ENCODE measurements around the gene MAST2. TPM values are rescaled to one million over a fixed set of nuclear protein-coding genes. Genes with fewer than 3 reads are reported as not detected.

Gene MAST2
- total RNA-seq, result 33.4 and 38.6 TPM in 2 replicates

GRCh38 chr1:45803299-45803780 lies at the start of gene MAST2:
Gene MAST2 (plus strand): TSS chr1:45803612. CDS start chr1:45803896, 284 bp downstream.
- no peaks in the 10 kb centered on the region for H3K27me3 Mint-ChIP-seq (ENCODE audit: low read depth)
- intact Hi-C loops (cut with micrococcal nuclease), result loop anchor here (2.0 to 10.0 kb wide), 4 partner anchors 53 to 789 kb away; partner anchors contain the start of genes GPBP1L1, HECTD3, IPP and PIK3R3
- peak; percentile 83 for DNase-seq (ENCODE audit: low spot score)
- peak within 1 kb of the TSS; percentile 95 for H3K4me3 Mint-ChIP-seq (ENCODE audit: low read depth)
- peak within 1 kb of the TSS; percentile 95 for H3K27ac Mint-ChIP-seq
- H3K4me1 Mint-ChIP-seq (ENCODE audit: low read depth), result peaks cover 29% of the 10 kb centered on the region
- H3K9me3 Mint-ChIP-seq, result no peaks in the 10 kb centered on the region
- H3K36me3 Mint-ChIP-seq (ENCODE audit: low read depth), result peaks cover 15% of the 10 kb centered on the region

GRCh38 chr1:45755697-45756096 lies 47.7 kb upstream of the MAST2 start:
- DNase-seq (ENCODE audit: low spot score), result no peak
- intact Hi-C loops (cut with micrococcal nuclease), result loop anchor here (10.0 kb wide), 1 partner anchor 171 kb away; the partner anchor contains the start of gene NASP
- H3K27me3 Mint-ChIP-seq (ENCODE audit: low read depth), result peaks cover 19% of the 10 kb centered on the region
- H3K4me3 Mint-ChIP-seq (ENCODE audit: low read depth), result no peak overlapping the region
- peaks cover 18% of the 10 kb centered on the region for H3K9me3 Mint-ChIP-seq
- H3K27ac Mint-ChIP-seq, result no peak overlapping the region
- H3K36me3 Mint-ChIP-seq (ENCODE audit: low read depth), result peaks cover 8% of the 10 kb centered on the region
- peaks cover 2% of the 10 kb centered on the region for H3K4me1 Mint-ChIP-seq (ENCODE audit: low read depth)

GRCh38 chr1:45762291-45762690 lies 41.1 kb upstream of the MAST2 start:
- no peak for DNase-seq (ENCODE audit: low spot score)
- no peaks in the 10 kb centered on the region for H3K9me3 Mint-ChIP-seq
- H3K27ac Mint-ChIP-seq, result no peak overlapping the region
- H3K4me3 Mint-ChIP-seq (ENCODE audit: low read depth), result no peak overlapping the region
- no peaks in the 10 kb centered on the region for H3K4me1 Mint-ChIP-seq (ENCODE audit: low read depth)
- intact Hi-C loops (cut with micrococcal nuclease), result no loop called here
- peaks cover 23% of the 10 kb centered on the region for H3K27me3 Mint-ChIP-seq (ENCODE audit: low read depth)
- H3K36me3 Mint-ChIP-seq (ENCODE audit: low read depth), result no peaks in the 10 kb centered on the region

- Mint-ChIP-seq H3K4me1 (ENCODE audit: low read depth) (no peaks in the 10 kb centered on the region), H3K36me3 (ENCODE audit: low read depth) (no peaks in the 10 kb centered on the region), H3K9me3 (no peaks in the 10 kb centered on the region), H3K27me3 (ENCODE audit: low read depth) (peaks cover 5% of the 10 kb centered on the region), H3K27ac (no peak overlapping the region), H3K4me3 (ENCODE audit: low read depth) (no peak overlapping the region)
- intact Hi-C loops (cut with micrococcal nuclease), result no loop called here
- no peak for DNase-seq (ENCODE audit: low spot score)
Measured at GRCh38 chr1:45765999-45766792, 37.2 kb upstream of the MAST2 start.

- peaks cover 5% of the 10 kb centered on the region for H3K27me3 Mint-ChIP-seq (ENCODE audit: low read depth)
- DNase-seq (ENCODE audit: low spot score), result no peak
- no peak overlapping the region for H3K4me3 Mint-ChIP-seq (ENCODE audit: low read depth)
- H3K9me3 Mint-ChIP-seq, result no peaks in the 10 kb centered on the region
- no peaks in the 10 kb centered on the region for H3K36me3 Mint-ChIP-seq (ENCODE audit: low read depth)
- H3K4me1 Mint-ChIP-seq (ENCODE audit: low read depth), result no peaks in the 10 kb centered on the region
- intact Hi-C loops (cut with micrococcal nuclease), result no loop called here
- no peak overlapping the region for H3K27ac Mint-ChIP-seq
Measured at GRCh38 chr1:45767035-45767434, 36.4 kb upstream of the MAST2 start.

GRCh38 chr1:45769261-45769932 lies 34.0 kb upstream of the MAST2 start:
- H3K36me3 Mint-ChIP-seq (ENCODE audit: low read depth), result no peaks in the 10 kb centered on the region
- H3K27me3 Mint-ChIP-seq (ENCODE audit: low read depth), result no peaks in the 10 kb centered on the region
- no peak for DNase-seq (ENCODE audit: low spot score)
- no peaks in the 10 kb centered on the region for H3K9me3 Mint-ChIP-seq
- H3K4me3 Mint-ChIP-seq (ENCODE audit: low read depth), result no peak overlapping the region
- peaks cover 2% of the 10 kb centered on the region for H3K4me1 Mint-ChIP-seq (ENCODE audit: low read depth)
- H3K27ac Mint-ChIP-seq, result no peak overlapping the region
- intact Hi-C loops (cut with micrococcal nuclease), result no loop called here

- Mint-ChIP-seq H3K9me3 (no peaks in the 10 kb centered on the region), H3K4me1 (ENCODE audit: low read depth) (peaks cover 2% of the 10 kb centered on the region), H3K36me3 (ENCODE audit: low read depth) (no peaks in the 10 kb centered on the region)
Measured at GRCh38 chr1:45772971-45773370, 30.4 kb upstream of the MAST2 start.

GRCh38 chr1:45775794-45776193 lies 27.6 kb upstream of the MAST2 start:
- Mint-ChIP-seq H3K4me1 (ENCODE audit: low read depth) (peaks cover 2% of the 10 kb centered on the region), H3K9me3 (no peaks in the 10 kb centered on the region), H3K27me3 (ENCODE audit: low read depth) (peaks cover 6% of the 10 kb centered on the region), H3K36me3 (ENCODE audit: low read depth) (no peaks in the 10 kb centered on the region), H3K27ac (no peak overlapping the region), H3K4me3 (ENCODE audit: low read depth) (no peak overlapping the region)
- DNase-seq (ENCODE audit: low spot score), result no peak
- intact Hi-C loops (cut with micrococcal nuclease), result no loop called here

More at GRCh38 chr1:45772971-45773370, 30.4 kb upstream of the MAST2 start:
- Mint-ChIP-seq H3K27ac (no peak overlapping the region), H3K27me3 (ENCODE audit: low read depth) (no peaks in the 10 kb centered on the region), H3K4me3 (ENCODE audit: low read depth) (no peak overlapping the region)
- DNase-seq (ENCODE audit: low spot score), result no peak
- intact Hi-C loops (cut with micrococcal nuclease), result no loop called here

- Mint-ChIP-seq H3K27ac (no peak overlapping the region), H3K36me3 (ENCODE audit: low read depth) (no peaks in the 10 kb centered on the region), H3K9me3 (no peaks in the 10 kb centered on the region), H3K27me3 (ENCODE audit: low read depth) (peaks cover 25% of the 10 kb centered on the region), H3K4me3 (ENCODE audit: low read depth) (peak overlapping the region; percentile 41), H3K4me1 (ENCODE audit: low read depth) (peaks cover 11% of the 10 kb centered on the region)
- DNase-seq (ENCODE audit: low spot score), result peak; percentile 37
- intact Hi-C loops (cut with micrococcal nuclease), result no loop called here
Measured at GRCh38 chr1:45785583-45785982, 17.8 kb upstream of the MAST2 start.

GRCh38 chr1:45787905-45788304 lies 15.5 kb upstream of the MAST2 start:
- intact Hi-C loops (cut with micrococcal nuclease), result no loop called here
- Mint-ChIP-seq H3K4me1 (ENCODE audit: low read depth) (peaks cover 11% of the 10 kb centered on the region), H3K27ac (no peak overlapping the region), H3K4me3 (ENCODE audit: low read depth) (no peak overlapping the region), H3K9me3 (no peaks in the 10 kb centered on the region), H3K36me3 (ENCODE audit: low read depth) (no peaks in the 10 kb centered on the region), H3K27me3 (ENCODE audit: low read depth) (peaks cover 25% of the 10 kb centered on the region)
- DNase-seq (ENCODE audit: low spot score), result no peak

GRCh38 chr1:45789601-45790000 lies 13.8 kb upstream of the MAST2 start:
- Mint-ChIP-seq H3K27ac (no peak overlapping the region), H3K36me3 (ENCODE audit: low read depth) (no peaks in the 10 kb centered on the region), H3K4me1 (ENCODE audit: low read depth) (peaks cover 11% of the 10 kb centered on the region)

GRCh38 chr1:45792744-45793143 lies 10.7 kb upstream of the MAST2 start:
- no peak for DNase-seq (ENCODE audit: low spot score)
- Mint-ChIP-seq H3K4me3 (ENCODE audit: low read depth) (no peak overlapping the region), H3K9me3 (no peaks in the 10 kb centered on the region), H3K27me3 (ENCODE audit: low read depth) (peaks cover 23% of the 10 kb centered on the region), H3K36me3 (ENCODE audit: low read depth) (no peaks in the 10 kb centered on the region), H3K27ac (no peak overlapping the region), H3K4me1 (ENCODE audit: low read depth) (no peaks in the 10 kb centered on the region)
- intact Hi-C loops (cut with micrococcal nuclease), result no loop called here

More at GRCh38 chr1:45789601-45790000, 13.8 kb upstream of the MAST2 start:
- Mint-ChIP-seq H3K4me3 (ENCODE audit: low read depth) (no peak overlapping the region), H3K27me3 (ENCODE audit: low read depth) (peaks cover 31% of the 10 kb centered on the region), H3K9me3 (no peaks in the 10 kb centered on the region)
- no peak for DNase-seq (ENCODE audit: low spot score)
- intact Hi-C loops (cut with micrococcal nuclease), result no loop called here

Measured in activated T-helper 2 cell treated with anti-CD3 and anti-CD28 coated beads, Interferon-gamma antibody, Interleukin-2, Interleukin-4, amounts not matched to agents 10 μg/mL and 5 μg/mL and 100 μg/mL, durations not matched to agents 14 hours and 24 hours and 36 hours (primary cell).